ENCODE results near the gene EID3.
"Not testable (repeated sequence)": the region's sequence is repeated elsewhere in the genome, so short reads cannot be mapped to it uniquely, and the experiment has no call there.

DNA sequence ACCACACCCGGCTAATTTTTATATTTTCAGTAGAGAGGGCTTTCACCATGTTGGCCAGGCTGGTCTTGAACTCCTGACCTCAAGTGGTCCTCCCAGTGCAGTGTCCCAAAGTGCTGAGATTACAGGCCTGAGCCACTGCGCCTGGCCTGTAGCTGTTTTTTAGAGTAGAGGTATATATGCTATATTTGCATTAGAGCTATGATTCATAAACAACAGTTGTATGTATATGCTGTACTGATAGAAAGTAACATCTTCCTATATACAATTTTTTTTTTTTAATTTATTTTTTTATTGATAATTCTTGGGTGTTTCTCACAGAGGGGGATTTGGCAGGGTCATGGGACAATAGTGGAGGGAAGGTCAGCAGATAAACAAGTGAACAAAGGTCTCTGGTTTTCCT, 19.0 kb downstream of the EID3 start:
- TF ChIP-seq, protein P1, sequence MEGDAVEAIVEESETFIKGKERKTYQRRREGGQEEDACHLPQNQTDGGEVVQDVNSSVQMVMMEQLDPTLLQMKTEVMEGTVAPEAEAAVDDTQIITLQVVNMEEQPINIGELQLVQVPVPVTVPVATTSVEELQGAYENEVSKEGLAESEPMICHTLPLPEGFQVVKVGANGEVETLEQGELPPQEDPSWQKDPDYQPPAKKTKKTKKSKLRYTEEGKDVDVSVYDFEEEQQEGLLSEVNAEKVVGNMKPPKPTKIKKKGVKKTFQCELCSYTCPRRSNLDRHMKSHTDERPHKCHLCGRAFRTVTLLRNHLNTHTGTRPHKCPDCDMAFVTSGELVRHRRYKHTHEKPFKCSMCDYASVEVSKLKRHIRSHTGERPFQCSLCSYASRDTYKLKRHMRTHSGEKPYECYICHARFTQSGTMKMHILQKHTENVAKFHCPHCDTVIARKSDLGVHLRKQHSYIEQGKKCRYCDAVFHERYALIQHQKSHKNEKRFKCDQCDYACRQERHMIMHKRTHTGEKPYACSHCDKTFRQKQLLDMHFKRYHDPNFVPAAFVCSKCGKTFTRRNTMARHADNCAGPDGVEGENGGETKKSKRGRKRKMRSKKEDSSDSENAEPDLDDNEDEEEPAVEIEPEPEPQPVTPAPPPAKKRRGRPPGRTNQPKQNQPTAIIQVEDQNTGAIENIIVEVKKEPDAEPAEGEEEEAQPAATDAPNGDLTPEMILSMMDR (IDR thresholded peaks at IDR 0.05) = not testable (repeated sequence)
- not testable (repeated sequence) for TF ChIP-seq POLR2A (IDR thresholded peaks at IDR 0.05)

Measured in Peyer's patch (tissue), 4 donors.